Measurements from ENCODE around the gene ANKS1A.

Gene ANKS1A

DNA sequence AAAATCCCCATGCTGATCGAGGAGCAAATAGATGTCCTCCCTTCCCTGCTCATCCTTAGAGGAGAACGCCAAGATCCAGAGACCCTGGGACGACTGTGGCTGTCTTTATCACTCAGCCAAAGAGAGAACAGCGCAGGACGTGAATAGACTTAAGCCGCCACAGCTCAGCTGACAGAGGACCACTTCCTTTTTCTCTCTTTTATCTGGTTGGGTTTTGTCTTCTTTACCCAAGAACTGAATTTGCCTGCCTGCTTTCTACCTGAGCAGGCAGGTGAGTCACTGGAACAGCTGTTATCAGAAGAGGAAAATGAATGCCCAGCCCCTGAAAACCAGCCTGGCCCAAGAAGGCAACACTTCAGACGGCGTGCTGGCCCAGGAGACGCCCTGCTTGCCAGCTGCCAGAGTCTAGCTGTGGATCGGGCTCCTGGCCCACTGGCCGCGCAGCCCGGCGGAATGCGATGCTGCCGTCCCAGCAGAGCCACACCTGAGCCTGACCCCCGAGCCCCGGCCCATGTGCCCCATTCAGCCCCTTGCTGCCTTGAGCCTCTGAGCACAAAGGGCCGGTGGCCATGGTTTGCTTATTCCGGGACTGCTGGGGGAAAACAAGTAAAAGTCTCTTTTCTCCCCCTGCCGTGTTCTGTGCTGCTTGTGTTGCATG is 169.9 kb downstream of the ANKS1A start:
- DNase-seq: no peak

DNA sequence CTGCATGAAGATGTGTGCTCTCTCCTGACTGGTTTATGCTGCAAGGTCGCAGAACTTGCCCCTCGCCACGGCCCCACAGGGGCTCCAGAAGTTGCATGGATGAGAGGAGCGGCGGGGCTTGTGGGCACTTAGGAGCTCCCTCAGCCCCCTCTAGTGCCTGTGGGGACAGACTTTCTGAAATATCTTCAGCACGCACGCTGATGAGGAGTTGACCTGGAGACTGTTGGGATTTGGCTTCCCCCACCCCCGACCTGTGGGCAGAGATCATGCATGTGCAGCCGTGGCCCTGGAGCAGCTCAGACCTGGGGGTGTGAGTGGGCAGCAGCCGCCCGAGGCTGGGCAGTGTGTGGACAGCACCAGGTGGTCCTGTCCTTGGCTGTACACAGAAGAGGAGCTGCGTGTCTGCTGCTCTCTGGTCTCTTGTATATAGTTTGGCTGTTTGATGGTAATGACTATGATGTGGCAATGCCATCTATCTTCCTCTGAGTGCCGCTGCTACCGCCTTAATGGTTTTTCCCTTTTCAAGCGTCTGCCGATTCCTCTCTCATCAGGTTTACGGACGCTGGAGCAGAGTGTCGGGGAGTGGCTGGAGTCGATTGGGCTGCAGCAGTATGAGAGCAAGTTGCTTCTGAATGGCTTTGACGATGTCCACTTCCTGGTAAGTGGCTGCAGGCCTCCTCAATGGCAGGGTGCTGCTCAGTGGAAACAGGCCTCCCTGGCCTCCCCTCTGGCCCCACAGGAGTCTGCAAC is 170.7 kb downstream of the ANKS1A start:
- no peak for DNase-seq

DNA sequence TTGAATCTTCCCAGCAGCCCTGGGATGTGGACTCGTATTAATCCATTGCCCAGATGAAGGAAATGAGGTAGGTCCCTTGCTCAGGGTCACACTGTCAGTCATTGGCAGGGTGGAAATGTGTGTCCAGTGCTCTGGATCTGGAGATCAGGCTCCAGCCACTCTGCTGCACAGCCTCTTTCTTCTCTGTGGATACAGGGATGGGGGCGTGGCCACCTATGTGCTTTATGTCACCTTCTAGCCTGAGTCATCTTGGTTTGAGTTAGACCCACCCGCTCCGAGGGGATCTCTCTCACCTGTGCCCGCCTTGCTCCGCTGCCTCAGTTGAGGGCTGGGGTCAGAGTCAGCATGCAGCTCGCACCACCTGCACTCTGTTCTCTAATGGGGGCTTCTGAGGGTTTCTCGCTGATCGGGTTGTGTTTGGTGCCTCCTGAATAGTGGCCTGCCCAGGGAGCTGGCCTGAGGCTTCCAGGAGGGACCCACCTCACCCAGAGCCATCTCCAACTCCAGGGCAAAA is 172.1 kb downstream of the ANKS1A start:
- DNase-seq: no peak

GRCh38 chr6:35061651-35062410 is 172.8 kb downstream of the ANKS1A start:
- no peak for DNase-seq

- no peak for DNase-seq
These were observed 173.9 kb downstream of the ANKS1A start for GRCh38 chr6:35062676-35063574.

DNA sequence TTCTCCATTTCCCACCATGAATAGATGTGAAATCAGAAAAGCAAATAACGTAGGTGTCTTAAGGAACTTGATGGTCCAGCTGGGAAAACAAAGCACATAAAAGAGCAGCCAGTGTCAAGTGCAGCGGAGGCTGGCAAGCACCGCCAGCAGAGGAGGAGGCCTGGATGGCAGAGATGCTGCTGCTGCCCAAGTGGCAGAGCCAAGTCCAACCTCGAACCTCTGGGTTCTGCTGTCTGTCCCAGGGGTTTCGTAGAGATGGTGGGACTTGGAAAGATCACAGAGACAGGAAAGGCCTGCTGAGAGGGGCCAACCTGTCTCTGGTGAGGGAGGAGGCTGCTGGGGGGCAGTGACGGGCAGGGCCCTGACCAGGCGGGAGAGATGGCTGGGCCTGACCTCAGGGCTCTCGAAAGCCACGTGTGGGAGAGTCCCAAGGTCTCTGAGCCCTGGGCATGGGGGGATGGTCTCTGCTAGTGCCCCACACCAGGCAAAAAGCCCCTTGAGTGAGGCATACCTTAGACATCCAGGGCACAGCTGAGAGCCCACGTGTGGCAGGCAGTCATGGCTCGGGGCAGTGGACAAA is 174.7 kb downstream of the ANKS1A start:
- DNase-seq: no peak

DNA sequence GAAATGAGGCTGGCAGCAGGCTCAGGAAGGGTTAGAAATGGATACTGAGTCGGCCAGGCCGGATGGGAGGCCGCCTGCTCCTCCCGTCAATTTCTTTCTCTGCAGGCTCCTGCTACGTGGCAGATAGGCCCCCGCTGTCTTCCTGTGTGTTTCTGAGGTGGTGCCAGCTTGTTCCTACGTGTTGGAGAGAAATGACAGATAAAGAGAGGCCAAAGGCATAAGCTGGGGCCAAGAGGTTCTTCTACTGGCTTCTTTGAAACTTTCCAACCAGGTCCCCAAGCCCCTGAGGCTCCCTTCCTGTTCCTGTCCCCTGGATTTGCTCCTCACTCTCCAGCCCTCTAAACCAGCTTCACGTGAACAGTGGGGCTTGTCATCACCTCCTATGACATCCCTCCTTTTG is 175.2 kb downstream of the ANKS1A start:
- no peak for DNase-seq

DNA sequence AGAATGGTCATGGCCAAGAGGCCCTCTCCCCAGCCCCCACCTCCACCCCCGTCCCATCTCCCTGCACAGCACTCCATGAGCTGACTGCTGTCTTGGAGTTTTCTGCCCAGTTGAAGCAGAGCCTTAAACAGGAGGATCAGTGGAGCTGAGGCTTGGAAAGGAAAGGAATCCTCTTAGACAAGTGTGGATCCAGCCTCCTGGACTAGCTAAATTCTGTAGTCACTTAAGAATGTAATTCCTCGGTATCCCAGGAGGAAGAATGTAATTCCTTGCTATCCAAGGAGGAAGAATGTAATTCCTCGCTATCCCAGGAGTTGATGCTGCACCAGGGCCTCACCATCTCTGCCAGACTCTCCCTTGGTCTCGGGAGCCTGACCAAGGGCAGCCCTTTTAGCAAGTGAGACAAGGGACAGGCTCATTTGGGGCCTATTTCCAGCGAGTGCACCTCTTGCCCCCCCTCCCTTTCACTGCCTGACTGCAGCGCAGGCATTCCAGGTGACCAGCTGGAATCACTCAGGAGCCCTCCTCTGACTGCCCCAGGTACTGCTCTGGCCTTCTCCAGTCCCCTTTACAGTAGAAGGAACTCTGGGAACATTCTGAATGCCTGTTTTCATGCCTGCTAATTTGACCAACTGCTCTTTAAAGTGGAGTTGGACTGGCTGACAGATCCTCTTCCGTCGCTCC is 175.8 kb downstream of the ANKS1A start:
- DNase-seq: no peak

DNA sequence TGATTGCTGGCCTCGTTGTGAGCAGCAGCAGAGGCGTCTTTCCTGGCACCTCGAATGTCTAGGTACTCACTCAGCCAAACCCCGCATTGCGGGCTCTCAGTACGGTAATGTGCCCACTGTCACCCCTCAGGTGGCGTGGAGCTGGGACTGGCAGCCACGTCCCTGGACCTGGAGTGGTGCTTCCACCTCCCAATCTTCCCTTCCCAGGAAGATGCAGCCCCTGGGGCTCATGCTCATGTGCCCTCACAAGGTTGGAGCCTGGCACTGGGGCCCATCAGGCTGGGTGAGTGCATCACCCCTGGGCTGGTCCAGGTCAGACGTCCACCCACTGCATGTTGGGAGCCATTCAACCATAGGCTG is 176.4 kb downstream of the ANKS1A start:
- no peak for DNase-seq

GRCh38 chr6:35065870-35066269 is 176.8 kb downstream of the ANKS1A start:
- no peak for DNase-seq

DNA sequence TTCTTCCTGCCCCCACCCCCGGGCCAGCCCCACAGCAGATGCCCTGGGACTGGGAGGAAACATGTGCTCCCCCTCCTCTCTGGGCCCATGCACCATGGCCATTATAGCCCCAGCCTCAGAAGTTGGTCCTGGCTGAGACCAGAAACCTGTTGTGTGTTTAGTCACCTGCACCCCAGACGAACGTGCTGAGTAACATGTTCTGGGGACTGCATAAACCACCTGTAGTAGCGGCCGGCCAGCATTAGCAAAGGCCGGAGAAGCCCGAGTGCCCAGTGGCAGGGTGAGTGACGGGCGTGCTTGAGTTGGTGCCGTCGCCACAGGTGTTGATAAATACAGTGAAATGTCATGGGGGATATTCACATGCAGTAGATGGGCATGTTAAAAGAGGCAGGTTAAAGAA is 178.2 kb downstream of the ANKS1A start:
- no peak for DNase-seq

DNA sequence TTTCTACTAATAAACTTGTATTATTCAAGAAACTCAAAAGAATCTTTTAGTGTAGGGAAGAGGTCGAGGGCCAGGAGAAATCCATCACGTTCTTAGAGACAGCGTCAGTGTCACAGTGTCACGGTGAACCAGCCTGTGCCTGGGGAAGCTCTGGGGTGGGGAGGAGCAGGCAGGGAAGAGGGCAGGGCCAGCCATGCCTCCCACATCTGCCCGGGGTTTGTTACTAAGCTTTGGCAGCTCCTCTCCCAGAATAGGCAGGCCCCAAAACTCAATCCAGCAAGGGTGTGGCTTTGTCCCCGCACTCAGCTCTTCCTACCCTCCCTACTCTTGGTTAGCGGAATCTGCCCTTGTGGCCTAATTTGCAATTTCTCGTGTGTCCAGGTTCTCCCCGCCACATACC is 179.2 kb downstream of the ANKS1A start:
- DNase-seq: no peak

- no peak for DNase-seq
These were observed 179.6 kb downstream of the ANKS1A start for GRCh38 chr6:35068644-35069043.

- no peak for DNase-seq
These were observed 180.2 kb downstream of the ANKS1A start for GRCh38 chr6:35069262-35069661.

DNA sequence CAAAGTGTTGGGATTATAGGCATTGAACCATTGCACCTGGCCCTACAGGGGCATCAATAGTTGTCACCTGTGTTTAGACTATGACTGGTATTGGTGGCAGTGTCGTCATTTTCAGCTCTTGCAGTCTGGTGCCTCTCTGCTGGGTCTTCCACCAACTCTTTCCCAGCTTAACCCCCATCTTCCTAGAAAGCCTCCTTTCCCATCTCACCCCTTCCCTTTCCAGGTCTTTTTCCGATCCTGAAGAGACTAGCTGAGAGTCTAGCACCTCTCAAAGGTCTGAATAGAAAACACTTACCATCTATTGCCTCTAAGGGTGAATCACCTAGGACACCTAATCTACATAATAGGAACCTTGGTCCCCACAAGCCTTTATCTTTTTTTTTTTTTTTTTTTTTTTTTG is 181.1 kb downstream of the ANKS1A start:
- no peak for DNase-seq

GRCh38 chr6:35071347-35071994 is 182.4 kb downstream of the ANKS1A start:
- DNase-seq: no peak

- no peak for DNase-seq
These were observed 183.1 kb downstream of the ANKS1A start for GRCh38 chr6:35072051-35072697.

- DNase-seq: no peak
These were observed 183.6 kb downstream of the ANKS1A start for GRCh38 chr6:35072698-35073055.

- no peak for DNase-seq
These were observed 184.2 kb downstream of the ANKS1A start for GRCh38 chr6:35073211-35073610.

DNA sequence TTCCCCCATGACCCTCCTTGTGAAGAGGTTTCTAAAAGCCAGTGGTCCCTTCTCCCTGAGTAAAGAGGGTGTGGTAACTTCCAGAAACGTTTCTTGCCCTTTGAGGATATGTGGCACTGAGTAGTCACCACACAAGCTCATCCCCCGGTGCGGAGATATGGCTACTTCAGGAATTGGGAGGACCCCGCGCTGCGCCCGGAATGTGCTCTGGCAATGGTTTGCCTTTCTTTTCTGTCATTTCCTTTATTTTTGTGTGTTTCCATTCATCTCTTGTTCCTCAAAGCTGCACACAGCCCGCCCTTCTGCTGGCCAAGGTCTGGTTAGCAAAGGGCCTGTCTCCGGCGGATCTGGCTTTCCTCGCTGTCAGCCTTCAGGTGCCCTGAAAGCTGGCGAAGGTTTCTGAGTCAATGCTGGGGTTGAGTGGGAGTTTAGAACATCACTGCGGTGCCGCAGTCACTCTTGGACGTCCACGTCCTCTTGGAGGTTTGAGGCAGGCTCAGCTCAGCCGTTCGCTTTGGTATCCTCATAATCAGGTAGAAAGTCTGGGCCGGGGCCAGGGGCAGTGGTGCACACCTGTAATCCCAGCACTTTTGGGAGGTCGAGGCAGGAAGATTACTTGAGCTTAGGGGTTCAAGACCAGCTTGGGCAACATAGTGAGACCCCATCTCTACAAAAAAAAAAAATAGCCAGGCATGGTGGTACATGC is 184.9 kb downstream of the ANKS1A start:
- DNase-seq: no peak
